Astrocyte of the cerebellum (primary cell): ENCODE results near the gene FHOD3.

ENCODE experiments used
- DNase-seq: peaks from one replicate; pipeline ENCODE4 v3.0.0-alpha.2; 2011; ENCODE audit warnings: low read depth
- H3K4me3 ChIP-seq: 2 replicates; pipeline ENCODE4 v1.5.1; 2011; ENCODE audit warnings: mild to moderate bottlenecking, low read depth, low read length, moderate library complexity
- in situ Hi-C: cut with HindIII; loops from 2 replicates; pipeline ENCODE4 v1.10.0; 2017; ENCODE audit warnings: low sequenced_read_pairs
- TF ChIP-seq, protein P1 (sequence below): IDR thresholded peaks from 2 replicates; pipeline ENCODE4 v1.5.1; 2012; ENCODE audit warnings: low read length, low read depth, moderate library complexity, mild to moderate bottlenecking; ENCODE audit errors: missing control alignments

Gene FHOD3

DNA sequence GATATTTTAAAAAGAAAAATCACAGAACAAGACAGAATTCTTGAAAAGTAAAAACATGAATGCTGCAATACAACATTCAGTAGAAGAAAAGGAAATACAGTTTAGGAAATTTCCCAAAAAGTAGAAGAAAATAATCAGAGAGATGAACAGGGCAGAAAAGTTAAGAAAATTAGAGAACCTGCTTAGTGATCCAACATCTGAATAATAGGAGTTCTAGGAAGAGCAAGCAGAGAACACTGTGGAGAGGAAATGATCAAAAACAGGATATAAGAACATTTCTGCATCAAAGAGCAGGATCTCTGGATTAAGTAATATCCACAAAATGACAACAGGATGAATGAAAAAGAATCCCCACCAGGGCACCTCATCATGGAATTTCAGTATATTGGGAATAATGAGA is 8.8 kb upstream of the FHOD3 start:
- in situ Hi-C loops = no loop called here
- H3K4me3 ChIP-seq = no peak overlapping the region
- DNase-seq = no peak
- TF ChIP-seq, protein P1, sequence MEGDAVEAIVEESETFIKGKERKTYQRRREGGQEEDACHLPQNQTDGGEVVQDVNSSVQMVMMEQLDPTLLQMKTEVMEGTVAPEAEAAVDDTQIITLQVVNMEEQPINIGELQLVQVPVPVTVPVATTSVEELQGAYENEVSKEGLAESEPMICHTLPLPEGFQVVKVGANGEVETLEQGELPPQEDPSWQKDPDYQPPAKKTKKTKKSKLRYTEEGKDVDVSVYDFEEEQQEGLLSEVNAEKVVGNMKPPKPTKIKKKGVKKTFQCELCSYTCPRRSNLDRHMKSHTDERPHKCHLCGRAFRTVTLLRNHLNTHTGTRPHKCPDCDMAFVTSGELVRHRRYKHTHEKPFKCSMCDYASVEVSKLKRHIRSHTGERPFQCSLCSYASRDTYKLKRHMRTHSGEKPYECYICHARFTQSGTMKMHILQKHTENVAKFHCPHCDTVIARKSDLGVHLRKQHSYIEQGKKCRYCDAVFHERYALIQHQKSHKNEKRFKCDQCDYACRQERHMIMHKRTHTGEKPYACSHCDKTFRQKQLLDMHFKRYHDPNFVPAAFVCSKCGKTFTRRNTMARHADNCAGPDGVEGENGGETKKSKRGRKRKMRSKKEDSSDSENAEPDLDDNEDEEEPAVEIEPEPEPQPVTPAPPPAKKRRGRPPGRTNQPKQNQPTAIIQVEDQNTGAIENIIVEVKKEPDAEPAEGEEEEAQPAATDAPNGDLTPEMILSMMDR = no peak

DNA sequence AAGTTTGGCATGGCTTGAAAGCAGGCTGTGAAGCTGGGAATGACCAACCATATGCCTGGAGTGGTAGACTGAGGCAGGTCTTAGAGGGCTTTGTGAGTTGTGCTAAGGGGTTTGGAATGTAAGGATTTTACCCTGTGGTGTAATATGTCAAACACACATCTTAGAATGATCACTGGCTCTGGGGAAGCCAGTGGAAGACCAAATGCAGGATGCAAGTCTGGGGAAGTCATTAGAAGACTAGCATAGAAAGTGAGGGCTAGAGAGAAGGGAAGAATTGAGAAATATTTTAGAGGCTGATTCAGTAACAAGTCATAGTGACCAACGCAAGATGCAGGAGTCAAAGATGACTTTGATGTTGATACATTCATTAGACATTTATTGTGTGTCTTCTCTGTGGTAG is 3.5 kb upstream of the FHOD3 start:
- DNase-seq = no peak
- in situ Hi-C loops = no loop called here
- TF ChIP-seq, protein P1 = no peak

DNA sequence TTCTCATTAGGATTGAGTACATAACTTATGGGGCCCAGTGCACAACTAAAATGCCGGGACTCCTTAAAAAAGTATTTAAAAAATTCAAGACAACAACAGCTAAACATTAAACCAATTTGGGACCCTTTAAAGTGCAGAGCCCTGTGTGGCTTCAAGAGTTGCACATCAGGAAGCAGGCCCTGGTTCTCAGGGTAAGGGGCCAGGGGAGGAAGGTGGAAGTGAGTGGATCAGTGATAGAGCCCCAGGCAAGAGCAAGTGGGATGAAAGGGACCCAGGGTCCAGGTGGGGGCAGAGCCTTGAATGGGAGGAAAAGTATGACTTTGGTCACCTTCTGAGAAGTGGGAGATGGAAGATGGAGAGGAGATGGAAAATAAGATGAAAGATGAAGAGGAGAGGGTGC is 2.3 kb upstream of the FHOD3 start:
- H3K4me3 ChIP-seq = no peak overlapping the region
- in situ Hi-C loops = no loop called here
- no peak for DNase-seq
- TF ChIP-seq, protein P1 = no peak

More for the DNA sequence above, 3.5 kb upstream of the FHOD3 start:
- H3K4me3 ChIP-seq = no peak overlapping the region

DNA sequence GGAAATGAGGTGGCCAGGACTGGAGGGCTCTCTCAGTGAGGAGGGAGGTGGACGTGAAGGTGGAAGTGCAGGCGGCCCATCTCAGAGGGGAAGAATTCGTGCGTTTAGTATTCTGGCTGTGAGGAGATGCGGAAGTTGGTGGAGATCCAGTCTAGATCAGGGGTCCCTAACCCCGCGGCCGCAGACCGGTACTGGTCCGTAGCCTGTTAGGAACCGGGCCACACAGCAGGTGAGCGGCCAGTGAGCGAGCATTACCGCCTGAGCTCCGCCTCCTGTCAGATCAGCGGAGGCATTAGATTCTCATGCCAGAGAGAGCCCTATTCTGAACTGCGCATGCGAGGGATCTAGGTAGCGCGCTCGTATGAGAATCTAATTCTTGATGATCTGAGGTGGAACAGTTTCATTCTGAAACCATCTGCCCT is 1.6 kb upstream of the FHOD3 start:
- H3K4me3 ChIP-seq = no peak overlapping the region
- in situ Hi-C loops = no loop called here
- no peak for DNase-seq
- TF ChIP-seq, protein P1 = no peak

DNA sequence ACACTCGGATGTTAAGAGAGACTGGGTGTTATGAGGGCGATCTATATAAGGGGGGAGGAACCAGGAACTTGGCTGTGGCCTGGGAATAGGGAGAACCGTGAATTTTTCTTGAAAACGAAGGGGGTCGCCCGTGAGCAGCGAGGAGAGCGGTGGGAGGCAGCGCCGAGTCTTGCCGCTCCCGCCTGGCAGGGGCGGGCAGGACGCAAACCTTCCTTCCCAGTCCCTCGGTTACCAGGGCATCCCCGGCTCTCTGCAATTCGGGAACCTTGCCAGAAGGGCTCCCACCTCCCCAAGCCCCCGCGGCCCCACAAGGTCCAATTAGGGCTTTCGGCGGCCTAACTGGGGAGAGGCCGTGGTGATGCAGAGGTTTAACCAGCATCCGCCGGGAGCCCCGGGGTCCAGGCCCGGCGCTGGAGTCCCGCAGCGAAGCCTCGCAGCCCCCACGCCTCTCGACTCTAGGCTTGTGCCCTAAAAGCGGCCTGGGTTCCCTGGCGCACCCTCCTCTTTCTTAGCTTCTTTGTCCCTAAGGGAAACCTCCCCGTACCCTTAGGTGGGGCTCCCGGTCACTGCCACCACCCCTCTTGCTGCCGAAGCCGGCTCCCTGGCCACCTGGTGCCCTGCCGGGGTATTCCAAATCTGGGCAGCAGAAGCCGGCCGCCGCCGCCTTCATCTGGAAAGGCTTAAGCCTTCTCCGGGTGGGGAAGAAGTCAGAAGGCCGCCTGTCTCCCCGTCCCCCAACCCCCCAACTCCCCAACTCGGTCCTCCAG is 680 bp upstream of the FHOD3 start:
- TF ChIP-seq, protein P1 = peak; percentile 34
- DNase-seq = peak; percentile 60
- in situ Hi-C loops = no loop called here
- peak overlapping the region; percentile 73 for H3K4me3 ChIP-seq

DNA sequence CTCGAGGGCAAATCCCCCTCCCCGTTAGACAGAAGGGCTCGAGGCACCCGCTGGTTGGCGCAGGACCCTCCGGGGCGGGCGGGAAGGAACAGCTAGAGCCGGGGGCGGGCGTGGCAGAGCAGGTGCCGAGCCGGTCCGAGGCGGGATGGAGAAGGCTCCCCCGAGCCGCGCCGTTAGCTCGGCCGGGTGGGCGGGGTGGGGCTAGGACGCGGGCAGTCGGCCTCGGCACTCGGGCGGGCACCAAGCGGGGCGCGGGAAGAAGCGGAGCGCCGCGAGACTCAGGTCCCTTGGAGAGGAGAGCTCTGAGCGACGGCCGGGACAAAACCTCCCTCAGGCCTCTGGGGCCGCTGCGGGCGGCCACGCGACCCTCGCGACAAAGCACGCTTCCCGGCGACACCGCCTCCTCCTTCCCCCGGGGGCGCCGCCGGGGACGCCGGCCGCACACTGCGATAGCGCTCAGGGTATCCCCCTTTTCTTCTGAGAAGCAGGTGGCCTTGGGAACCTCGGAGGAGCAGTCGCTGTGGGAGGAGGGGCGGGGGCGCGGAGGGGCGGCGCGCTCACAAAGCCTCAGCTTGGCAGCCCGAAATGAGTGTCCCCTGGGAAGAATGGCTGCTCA is 721 bp downstream of the FHOD3 start:
- TF ChIP-seq, protein P1 = no peak
- H3K4me3 ChIP-seq = peak overlapping the region; percentile 73
- in situ Hi-C loops = no loop called here
- no peak for DNase-seq
